Epithelial cell of proximal tubule (primary cell): ENCODE data around the gene RNF115. TPM values are rescaled to one million over a fixed set of nuclear protein-coding genes. Genes with fewer than 3 reads are reported as not detected.

ENCODE experiments used
- DNase-seq: peaks from one replicate; pipeline ENCODE4 v3.0.0-alpha.2; 2011; ENCODE audit warnings: low read depth
- H3K4me3 ChIP-seq: 2 replicates; pipeline ENCODE4 v1.5.1; 2011; ENCODE audit warnings: low read depth, mild to moderate bottlenecking, low read length
- CTCF ChIP-seq: conservative IDR thresholded peaks from 2 replicates; pipeline ENCODE4 v1.5.1; 2012; ENCODE audit warnings: low read depth, mild to moderate bottlenecking, low read length
- total RNA-seq: library from RNA; depleted of rRNA; stranded (reverse); fragments of >200 nt; gene quantifications from 2 replicates; pipeline ENCODE4 v1.2.3, GENCODE V29; 2015

The RNF115 gene
- total RNA-seq, 1 donor from 2014 or later = 10.4 TPM

GRCh38 chr1:145716641-145717345 lies 107.1 kb downstream of the RNF115 start:
- no peak overlapping the region for H3K4me3 ChIP-seq
- no peak for TF ChIP-seq CTCF
- DNase-seq = no peak

- H3K4me3 ChIP-seq = no peak overlapping the region
- DNase-seq = no peak
- TF ChIP-seq CTCF = no peak
Measured at GRCh38 chr1:145714524-145715111, 109.3 kb downstream of the RNF115 start.

- peak; percentile 93 for DNase-seq
- H3K4me3 ChIP-seq = no peak overlapping the region
- TF ChIP-seq CTCF = no peak
Measured at GRCh38 chr1:145711213-145711651, 112.7 kb downstream of the RNF115 start.

- DNase-seq = no peak
- TF ChIP-seq CTCF = no peak
- no peak overlapping the region for H3K4me3 ChIP-seq
Measured at GRCh38 chr1:145710291-145711027, 113.4 kb downstream of the RNF115 start.

GRCh38 chr1:145708063-145708462 lies 115.8 kb downstream of the RNF115 start:
- no peak for DNase-seq
- peak overlapping the region; percentile 70 for H3K4me3 ChIP-seq
- TF ChIP-seq CTCF = no peak

GRCh38 chr1:145707183-145707867 lies 116.6 kb downstream of the RNF115 start, which contains the start of gene PDZK1:
Gene PDZK1, minus strand, starts transcription at chr1:145707368. Its CDS starts 19,347 bp downstream, at chr1:145688021.
- TF ChIP-seq CTCF = no peak
- DNase-seq = no peak
- H3K4me3 ChIP-seq = peak within 1 kb of the TSS; percentile 70
